Measurements from ENCODE around the gene RGS14. TPM values are rescaled to one million over a fixed set of nuclear protein-coding genes. Genes with fewer than 3 reads are reported as not detected.
"Not testable (repeated sequence)": the region's sequence is repeated elsewhere in the genome, so short reads cannot be mapped to it uniquely, and the experiment has no call there.

The RGS14 gene
- total and polyA plus RNA-seq, 4 donors, result 7.5 to 14.4 (median 10.4) TPM

- no peak for DNase-seq (ENCODE audit: low read depth in 4 of 6, low spot score in 6 of 6)
- no peaks in the 10 kb centered on the region for H3K9me3 ChIP-seq (ENCODE audit: control insufficient read depth, insufficient read depth, low read length)
- no peak within 1 kb of the TSS for H3K4me3 ChIP-seq (ENCODE audit: low read depth, low read length)
- no peak within 1 kb of the TSS for H3K27ac ChIP-seq (ENCODE audit: low read depth, low read length)
- H3K36me3 ChIP-seq (ENCODE audit: control insufficient read depth, insufficient read depth, low read length), result no peaks in the 10 kb centered on the region
- peaks cover 9% of the 10 kb centered on the region for H3K27me3 ChIP-seq (ENCODE audit: control insufficient read depth, insufficient read depth, low read length)
- peaks cover 15% of the 10 kb centered on the region for H3K4me1 ChIP-seq (ENCODE audit: control insufficient read depth, insufficient read depth, low read length)
- WGBS (ENCODE audit: insufficient coverage), result 89% methylated on average over 8 of the region's 9 CpGs
Observed at GRCh38 chr5:177409043-177409801, 51.5 kb downstream of the RGS14 start, which contains the start of gene F12. Gene F12 (minus strand): TSS chr5:177409564. CDS start chr5:177409527, 37 bp downstream.

GRCh38 chr5:177410575-177410974 lies 52.9 kb downstream of the RGS14 start:
- Histone ChIP-seq H3K27ac (ENCODE audit: low read depth, low read length) (no peak overlapping the region), H3K4me1 (ENCODE audit: control insufficient read depth, insufficient read depth, low read length) (peaks cover 1% of the 10 kb centered on the region), H3K36me3 (ENCODE audit: control insufficient read depth, insufficient read depth, low read length) (no peaks in the 10 kb centered on the region), H3K27me3 (ENCODE audit: control insufficient read depth, insufficient read depth, low read length) (peaks cover under 1% of the 10 kb centered on the region), H3K9me3 (ENCODE audit: control insufficient read depth, insufficient read depth, low read length) (no peaks in the 10 kb centered on the region), H3K4me3 (ENCODE audit: low read depth, low read length) (no peak overlapping the region)
- WGBS (ENCODE audit: insufficient coverage), result 89% methylated on average over 3 of the region's 3 CpGs
- DNase-seq (ENCODE audit: low read depth in 4 of 6, low spot score in 6 of 6), result no peak

GRCh38 chr5:177412603-177413233 lies 55.0 kb downstream of the RGS14 start:
- Histone ChIP-seq H3K9me3 (ENCODE audit: control insufficient read depth, insufficient read depth, low read length) (no peaks in the 10 kb centered on the region), H3K4me3 (ENCODE audit: low read depth, low read length) (no peak overlapping the region), H3K36me3 (ENCODE audit: control insufficient read depth, insufficient read depth, low read length) (no peaks in the 10 kb centered on the region), H3K4me1 (ENCODE audit: control insufficient read depth, insufficient read depth, low read length) (no peaks in the 10 kb centered on the region), H3K27me3 (ENCODE audit: control insufficient read depth, insufficient read depth, low read length) (no peaks in the 10 kb centered on the region), H3K27ac (ENCODE audit: low read depth, low read length) (no peak overlapping the region)
- DNase-seq (ENCODE audit: low read depth in 4 of 6, low spot score in 6 of 6), result no peak
- WGBS (ENCODE audit: insufficient coverage), result 85% methylated on average over 6 of the region's 8 CpGs

GRCh38 chr5:177414481-177414880 lies 56.8 kb downstream of the RGS14 start:
- no peaks in the 10 kb centered on the region for H3K27me3 ChIP-seq (ENCODE audit: control insufficient read depth, insufficient read depth, low read length)
- no peaks in the 10 kb centered on the region for H3K9me3 ChIP-seq (ENCODE audit: control insufficient read depth, insufficient read depth, low read length)
- H3K4me3 ChIP-seq (ENCODE audit: low read depth, low read length), result no peak overlapping the region
- H3K4me1 ChIP-seq (ENCODE audit: control insufficient read depth, insufficient read depth, low read length), result no peaks in the 10 kb centered on the region
- WGBS (ENCODE audit: insufficient coverage), result no CpG with 5 or more reads among the region's 3 CpGs
- H3K36me3 ChIP-seq (ENCODE audit: control insufficient read depth, insufficient read depth, low read length), result no peaks in the 10 kb centered on the region
- no peak overlapping the region for H3K27ac ChIP-seq (ENCODE audit: low read depth, low read length)
- no peak for DNase-seq (ENCODE audit: low read depth in 4 of 6, low spot score in 6 of 6)

- not testable (repeated sequence) for H3K36me3 ChIP-seq (ENCODE audit: control insufficient read depth, insufficient read depth, low read length); H3K4me3 ChIP-seq (ENCODE audit: low read depth, low read length); H3K27me3 ChIP-seq (ENCODE audit: control insufficient read depth, insufficient read depth, low read length); H3K9me3 ChIP-seq (ENCODE audit: control insufficient read depth, insufficient read depth, low read length); DNase-seq (ENCODE audit: low read depth in 4 of 6, low spot score in 6 of 6); H3K27ac ChIP-seq (ENCODE audit: low read depth, low read length); H3K4me1 ChIP-seq (ENCODE audit: control insufficient read depth, insufficient read depth, low read length)
- 100% methylated on average over 2 of the region's 6 CpGs for WGBS (ENCODE audit: insufficient coverage)
Observed at GRCh38 chr5:177417081-177417480, 59.4 kb downstream of the RGS14 start.

GRCh38 chr5:177419046-177419445 lies 61.3 kb downstream of the RGS14 start:
- no peak for DNase-seq (ENCODE audit: low read depth in 4 of 6, low spot score in 6 of 6)
- no peaks in the 10 kb centered on the region for H3K4me1 ChIP-seq (ENCODE audit: control insufficient read depth, insufficient read depth, low read length)
- H3K27me3 ChIP-seq (ENCODE audit: control insufficient read depth, insufficient read depth, low read length), result no peaks in the 10 kb centered on the region
- 100% methylated on average over 1 of the region's 3 CpGs for WGBS (ENCODE audit: insufficient coverage)
- no peak overlapping the region for H3K27ac ChIP-seq (ENCODE audit: low read depth, low read length)
- H3K4me3 ChIP-seq (ENCODE audit: low read depth, low read length), result no peak overlapping the region
- no peaks in the 10 kb centered on the region for H3K9me3 ChIP-seq (ENCODE audit: control insufficient read depth, insufficient read depth, low read length)
- H3K36me3 ChIP-seq (ENCODE audit: control insufficient read depth, insufficient read depth, low read length), result no peaks in the 10 kb centered on the region

- 82% methylated on average over 6 of the region's 7 CpGs for WGBS (ENCODE audit: insufficient coverage)
- H3K27me3 ChIP-seq (ENCODE audit: control insufficient read depth, insufficient read depth, low read length); DNase-seq (ENCODE audit: low read depth in 4 of 6, low spot score in 6 of 6); H3K36me3 ChIP-seq (ENCODE audit: control insufficient read depth, insufficient read depth, low read length); H3K9me3 ChIP-seq (ENCODE audit: control insufficient read depth, insufficient read depth, low read length); H3K4me1 ChIP-seq (ENCODE audit: control insufficient read depth, insufficient read depth, low read length); H3K27ac ChIP-seq (ENCODE audit: low read depth, low read length); H3K4me3 ChIP-seq (ENCODE audit: low read depth, low read length): not testable (repeated sequence)
Observed at GRCh38 chr5:177420472-177420871, 62.7 kb downstream of the RGS14 start.

GRCh38 chr5:177421062-177421798 lies 63.5 kb downstream of the RGS14 start:
- Histone ChIP-seq H3K4me3 (ENCODE audit: low read depth, low read length) (no peak overlapping the region), H3K4me1 (ENCODE audit: control insufficient read depth, insufficient read depth, low read length) (peaks cover 8% of the 10 kb centered on the region), H3K27ac (ENCODE audit: low read depth, low read length) (no peak overlapping the region), H3K27me3 (ENCODE audit: control insufficient read depth, insufficient read depth, low read length) (no peaks in the 10 kb centered on the region), H3K36me3 (ENCODE audit: control insufficient read depth, insufficient read depth, low read length) (no peaks in the 10 kb centered on the region), H3K9me3 (ENCODE audit: control insufficient read depth, insufficient read depth, low read length) (no peaks in the 10 kb centered on the region)
- 42% methylated on average over 1 of the region's 6 CpGs for WGBS (ENCODE audit: insufficient coverage)
- peak in 1 of 6 donors; percentile 17 for DNase-seq (ENCODE audit: low read depth in 4 of 6, low spot score in 6 of 6)

Data from spinal cord (tissue), 10 donors.